Fibroblast of upper back skin (primary cell): ENCODE results near the gene NREP.

Experiments used
- DNase-seq: peaks from one replicate; pipeline ENCODE4 v3.0.0-alpha.2; 2013

Gene NREP

GRCh38 chr5:111691508-111691907 is 65.5 kb downstream of the NREP start:
- no peak for DNase-seq

GRCh38 chr5:111689357-111689935 is 67.5 kb downstream of the NREP start:
- DNase-seq: no peak

GRCh38 chr5:111685969-111686368 is 71.0 kb downstream of the NREP start:
- DNase-seq: no peak

DNA sequence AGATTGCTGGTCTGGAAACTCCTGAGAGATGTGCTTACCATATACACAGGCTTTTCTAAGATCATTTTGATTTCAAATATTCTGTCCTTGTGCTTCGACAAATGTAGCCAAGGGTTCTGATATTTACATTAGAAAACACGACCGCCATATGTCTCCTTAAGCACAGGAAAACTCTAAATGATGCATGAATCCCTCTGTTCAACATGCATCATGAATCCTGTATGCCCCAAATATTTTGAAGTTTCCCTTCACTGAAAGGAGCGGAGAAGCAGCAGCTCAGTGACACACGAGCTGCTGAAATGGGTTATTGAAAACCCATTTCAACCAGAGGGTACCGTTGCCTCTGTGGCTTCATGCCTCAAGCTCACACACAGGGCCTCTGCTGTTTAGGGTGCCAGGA is 74.4 kb downstream of the NREP start:
- no peak for DNase-seq

GRCh38 chr5:111682121-111682520 is 74.9 kb downstream of the NREP start:
- no peak for DNase-seq

DNA sequence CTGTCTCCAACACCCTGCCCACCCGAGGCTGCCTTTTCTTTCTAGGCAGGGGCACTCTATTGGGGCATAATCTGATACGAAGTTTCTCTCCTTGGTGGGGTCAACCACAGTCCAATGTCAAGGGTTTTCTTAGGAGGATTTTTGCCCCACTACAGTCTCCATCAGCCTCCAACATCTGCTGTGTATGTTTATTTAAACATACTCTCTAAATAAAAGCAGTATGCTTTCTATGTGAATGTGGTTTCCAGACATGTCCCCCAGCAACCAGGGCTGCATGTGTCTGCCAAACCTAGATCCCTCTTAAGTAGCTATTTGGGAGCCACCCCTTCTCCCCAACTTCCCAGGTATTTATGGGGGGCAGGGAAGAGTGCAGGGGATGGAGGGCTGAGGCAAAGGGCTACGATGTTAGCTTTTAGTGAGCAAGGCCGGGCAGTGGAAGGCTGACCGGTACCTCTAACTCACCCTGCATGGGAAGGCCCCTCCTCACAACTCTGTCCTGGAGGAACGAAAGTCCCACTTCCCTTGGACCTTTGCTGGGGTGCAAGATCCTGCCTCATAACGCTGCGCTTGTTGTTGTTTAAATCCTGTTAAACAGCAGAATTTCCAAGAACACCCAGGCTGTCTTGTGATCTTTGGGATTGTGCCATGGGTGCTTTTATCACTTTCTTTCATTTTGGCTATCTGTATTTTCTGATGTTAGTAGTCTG is 75.4 kb downstream of the NREP start:
- DNase-seq: no peak

- peak; percentile 98 for DNase-seq
These were observed 76.1 kb downstream of the NREP start for GRCh38 chr5:111680737-111681413.

DNA sequence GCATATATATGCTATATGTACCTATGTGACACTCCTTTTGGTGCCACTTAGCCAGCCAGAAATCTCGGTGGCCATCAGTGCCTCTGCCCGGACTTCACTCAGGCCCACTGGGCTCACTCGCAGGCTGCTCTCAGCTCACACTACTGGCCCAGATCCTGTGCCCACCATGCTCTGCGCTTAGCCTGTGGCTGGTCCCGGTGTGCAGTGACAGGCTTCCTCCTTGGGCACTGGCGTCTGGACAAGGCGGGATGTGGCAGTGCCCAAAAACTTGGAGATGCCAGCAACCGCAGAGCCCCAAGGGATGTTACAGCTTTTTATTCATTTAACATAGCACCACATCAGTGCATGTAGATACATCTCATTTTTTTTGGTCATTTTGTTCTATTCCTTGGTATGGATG is 77.4 kb downstream of the NREP start:
- DNase-seq: no peak
